GM12873 (cell line): ENCODE data around the gene LMAN2L.

Source experiments
- CTCF ChIP-seq: IDR thresholded peaks from 2 replicates; pipeline ENCODE4 v1.5.1; 2012; ENCODE audit warnings: low read depth, mild to moderate bottlenecking, moderate library complexity, low read length, control low read depth; ENCODE audit not compliant: insufficient read depth; ENCODE audit errors: missing control alignments

The LMAN2L gene

GRCh38 chr2:96689431-96689991 is 50.4 kb downstream of the LMAN2L start:
- no peak for TF ChIP-seq CTCF

- TF ChIP-seq CTCF, result no peak
These were observed 51.0 kb downstream of the LMAN2L start for GRCh38 chr2:96688649-96689430.

GRCh38 chr2:96687711-96688640 is 51.9 kb downstream of the LMAN2L start:
- no peak for TF ChIP-seq CTCF

- no peak for TF ChIP-seq CTCF
These were observed 52.6 kb downstream of the LMAN2L start for GRCh38 chr2:96687266-96687665.

DNA sequence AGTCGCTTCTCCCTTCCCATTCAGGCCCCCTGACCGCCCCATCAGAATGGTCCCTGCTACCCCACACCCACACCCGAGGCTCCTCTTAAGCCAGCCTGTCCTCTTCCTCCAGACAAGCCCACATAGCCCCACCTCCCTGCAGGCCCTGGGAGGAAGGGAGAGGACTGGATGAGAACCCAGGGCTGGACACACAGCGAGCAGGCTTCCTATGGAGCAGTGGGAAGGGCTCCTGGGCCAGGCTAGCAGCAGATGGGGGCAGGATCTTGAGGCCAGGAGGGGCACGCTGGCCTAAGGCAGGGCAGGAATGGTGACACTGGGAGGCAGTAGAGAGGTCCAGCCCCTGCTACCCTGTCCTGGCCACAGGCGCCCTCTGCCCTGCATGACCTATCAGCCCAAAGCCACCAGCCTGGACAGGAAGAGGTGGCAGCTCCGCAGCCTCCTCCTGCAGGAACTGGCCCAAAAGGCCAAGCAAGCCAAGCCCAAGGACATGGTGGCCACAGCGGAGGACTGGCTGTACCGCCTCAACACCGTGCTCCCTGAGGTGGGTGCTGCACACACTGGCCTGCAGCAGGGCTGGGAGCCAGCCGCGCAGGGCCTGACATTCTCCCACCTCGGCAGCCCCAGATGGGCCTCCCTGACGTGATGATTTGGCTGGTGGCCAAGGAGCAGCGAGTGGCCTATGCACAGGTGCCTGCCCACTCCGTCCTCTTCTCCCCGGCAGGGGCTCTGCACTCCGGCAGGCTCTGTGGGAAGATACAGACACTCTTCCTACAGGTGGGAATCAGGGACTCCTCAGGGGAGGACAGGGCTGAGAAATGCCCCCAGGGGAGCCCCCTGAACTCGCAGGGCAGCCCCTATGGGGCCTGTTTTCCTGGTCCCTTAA is 54.0 kb downstream of the LMAN2L start:
- no peak for TF ChIP-seq CTCF

DNA sequence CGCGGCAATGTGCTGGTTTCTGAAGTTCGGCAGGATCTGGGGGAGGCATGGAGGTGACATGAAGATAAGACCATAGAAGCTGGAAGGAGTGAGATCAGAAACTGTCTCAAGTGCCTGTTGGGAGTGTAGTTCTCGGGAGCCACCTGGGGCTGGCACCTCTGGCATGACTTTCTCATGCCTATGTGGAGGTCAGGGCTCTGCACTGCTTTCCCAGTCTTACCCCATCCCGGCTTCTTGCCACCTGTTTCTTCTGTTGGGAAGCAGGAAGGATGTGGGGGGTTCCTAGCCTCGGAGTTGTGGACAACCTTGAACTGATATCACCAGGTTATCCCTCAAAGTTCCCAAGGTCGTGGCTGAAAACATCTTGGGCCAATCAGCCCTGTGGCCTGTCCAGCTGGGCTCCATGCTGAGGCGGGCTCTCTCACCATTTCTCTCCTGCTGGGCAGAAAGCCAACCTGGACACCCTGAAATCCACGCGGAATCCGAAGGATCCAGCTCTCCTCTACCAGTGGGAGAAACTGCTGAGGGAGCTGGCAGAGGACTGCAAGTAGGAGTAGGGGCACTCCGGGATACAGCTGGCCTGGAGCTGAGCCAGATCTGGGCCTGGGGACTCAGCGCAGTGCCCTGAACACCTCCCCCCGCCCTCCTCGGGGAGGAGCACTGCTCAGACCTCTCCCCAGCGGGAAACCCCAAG is 54.8 kb downstream of the LMAN2L start:
- TF ChIP-seq CTCF, result no peak
